H1 (cell line): Measurements from ENCODE around the gene OR6Q1. TPM values are rescaled to one million over a fixed set of nuclear protein-coding genes. Genes with fewer than 3 reads are reported as not detected.

Experiments used
- CEBPB ChIP-seq: IDR thresholded peaks from 2 replicates; pipeline ENCODE4 v1.6.1; 2012; ENCODE audit warnings: low read depth, low read length
- CTBP2 ChIP-seq: IDR thresholded peaks from 2 replicates; pipeline ENCODE4 v1.7.0; 2011; ENCODE audit warnings: borderline replicate concordance, mild to moderate bottlenecking, moderate library complexity, mixed read lengths, low read length; ENCODE audit not compliant: insufficient read depth, insufficient read length
- FOSL1 ChIP-seq: IDR thresholded peaks from 2 replicates; pipeline ENCODE4 v1.6.1; 2011; ENCODE audit warnings: mild to moderate bottlenecking, low read depth, low read length, moderate library complexity; ENCODE audit not compliant: insufficient read depth
- HDAC2 ChIP-seq, 2 experiments: fragments of 300-600 bp in 1 of 2; sonication (generic) in 1 of 2; IDR thresholded peaks; 2 replicates each; pipeline ENCODE4 v1.6.1; 2011 to 2012; ENCODE audit warnings: low read depth in 2 of 2, low read length in 2 of 2, mild to moderate bottlenecking in 2 of 2, moderate library complexity in 2 of 2, borderline replicate concordance in 1 of 2, inconsistent platforms in 1 of 2
- KDM1A ChIP-seq: fragments of 200-600, 300-600 bp; sonication (generic); IDR thresholded peaks from 2 replicates; pipeline ENCODE4 v1.7.1; 2016; ENCODE audit warnings: mild to moderate bottlenecking, low read length, borderline replicate concordance
- RNF2 ChIP-seq: fragments of 200-900, 300-1000 bp; sonication (generic); IDR thresholded peaks from 2 replicates; pipeline ENCODE4 v1.7.1; 2016; ENCODE audit warnings: borderline replicate concordance, low read depth, mild to moderate bottlenecking, antibody characterized with exemption, low read length; ENCODE audit not compliant: poor library complexity, severe bottlenecking; ENCODE audit errors: missing control alignments
- SIX5 ChIP-seq: IDR thresholded peaks from 2 replicates; pipeline ENCODE4 v1.6.1; 2011; ENCODE audit warnings: mild to moderate bottlenecking, low read depth, low read length
- SP1 ChIP-seq: IDR thresholded peaks from 2 replicates; pipeline ENCODE4 v1.6.1; 2011; ENCODE audit warnings: low read depth, low read length
- SUZ12 ChIP-seq: fragments of 200-600 bp; sonication (generic); IDR thresholded peaks from 2 replicates; pipeline ENCODE4 v1.6.1; 2012; ENCODE audit warnings: mild to moderate bottlenecking, inconsistent platforms, low read length, moderate library complexity, mixed read lengths
- TEAD4 ChIP-seq: IDR thresholded peaks from 2 replicates; pipeline ENCODE4 v1.6.1; 2012; ENCODE audit warnings: low read depth, low read length, inconsistent platforms, mixed read lengths
- polyA plus RNA-seq, 7 experiments: library from polyadenylated mRNA; depleted of rRNA in 3 of 7; stranded (reverse) in 5 of 7; unstranded in 2 of 7; fragments of >200 nt in 5 of 7; fragments of 200-250 nt in 2 of 7; gene quantifications; 1 replicate in 5 of 7; 2 replicates in 1 of 7; 4 replicates in 1 of 7; pipeline versions ENCODE4 v1.2.1 to v1.2.3, GENCODE V29; 2011 to 2013; ENCODE audit warnings: missing spikeins in 2 of 7, mixed read lengths in 2 of 7
- total RNA-seq: library from RNA; stranded (reverse); fragmentation: NEBNext Ultra II Directional; extraction: Animal tissue kit (Norgen Biotek cat#: 25700); gene quantifications from 2 replicates; pipeline ENCODE4 v1.2.1, GENCODE V29; 2021
- TF ChIP-seq, protein P1 (sequence below): fragments of 300-600 bp; sonication (generic); IDR thresholded peaks from 2 replicates; pipeline ENCODE4 v1.7.1; 2012; ENCODE audit warnings: low read length, moderate library complexity, mild to moderate bottlenecking, inconsistent platforms; ENCODE audit not compliant: insufficient replicate concordance

Gene OR6Q1
- total and polyA plus RNA-seq, 2 of the 8 experiments (the other 6 are each of a cell fraction or from before 2014, with no cell fraction given): not detected

DNA sequence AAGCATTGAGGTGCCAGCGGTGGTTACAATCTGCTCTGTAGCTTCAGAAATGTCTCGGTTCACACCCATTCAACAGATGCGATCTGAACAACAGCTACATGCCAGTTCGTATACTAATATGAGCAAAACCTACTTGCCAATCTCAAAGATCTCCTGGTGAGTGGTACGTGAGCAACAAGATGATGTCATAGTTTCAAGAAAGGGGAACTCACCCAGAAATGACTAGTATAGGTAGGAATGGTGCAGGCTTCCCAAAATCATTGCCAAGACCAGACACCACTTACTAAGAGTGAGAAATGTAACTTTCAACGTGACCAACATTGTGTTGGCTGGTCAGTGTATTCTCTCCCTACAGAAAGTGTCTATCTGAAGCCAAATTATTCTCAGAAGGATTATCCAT, 31.1 kb downstream of the OR6Q1 start (continued):
- TF ChIP-seq, protein P1, sequence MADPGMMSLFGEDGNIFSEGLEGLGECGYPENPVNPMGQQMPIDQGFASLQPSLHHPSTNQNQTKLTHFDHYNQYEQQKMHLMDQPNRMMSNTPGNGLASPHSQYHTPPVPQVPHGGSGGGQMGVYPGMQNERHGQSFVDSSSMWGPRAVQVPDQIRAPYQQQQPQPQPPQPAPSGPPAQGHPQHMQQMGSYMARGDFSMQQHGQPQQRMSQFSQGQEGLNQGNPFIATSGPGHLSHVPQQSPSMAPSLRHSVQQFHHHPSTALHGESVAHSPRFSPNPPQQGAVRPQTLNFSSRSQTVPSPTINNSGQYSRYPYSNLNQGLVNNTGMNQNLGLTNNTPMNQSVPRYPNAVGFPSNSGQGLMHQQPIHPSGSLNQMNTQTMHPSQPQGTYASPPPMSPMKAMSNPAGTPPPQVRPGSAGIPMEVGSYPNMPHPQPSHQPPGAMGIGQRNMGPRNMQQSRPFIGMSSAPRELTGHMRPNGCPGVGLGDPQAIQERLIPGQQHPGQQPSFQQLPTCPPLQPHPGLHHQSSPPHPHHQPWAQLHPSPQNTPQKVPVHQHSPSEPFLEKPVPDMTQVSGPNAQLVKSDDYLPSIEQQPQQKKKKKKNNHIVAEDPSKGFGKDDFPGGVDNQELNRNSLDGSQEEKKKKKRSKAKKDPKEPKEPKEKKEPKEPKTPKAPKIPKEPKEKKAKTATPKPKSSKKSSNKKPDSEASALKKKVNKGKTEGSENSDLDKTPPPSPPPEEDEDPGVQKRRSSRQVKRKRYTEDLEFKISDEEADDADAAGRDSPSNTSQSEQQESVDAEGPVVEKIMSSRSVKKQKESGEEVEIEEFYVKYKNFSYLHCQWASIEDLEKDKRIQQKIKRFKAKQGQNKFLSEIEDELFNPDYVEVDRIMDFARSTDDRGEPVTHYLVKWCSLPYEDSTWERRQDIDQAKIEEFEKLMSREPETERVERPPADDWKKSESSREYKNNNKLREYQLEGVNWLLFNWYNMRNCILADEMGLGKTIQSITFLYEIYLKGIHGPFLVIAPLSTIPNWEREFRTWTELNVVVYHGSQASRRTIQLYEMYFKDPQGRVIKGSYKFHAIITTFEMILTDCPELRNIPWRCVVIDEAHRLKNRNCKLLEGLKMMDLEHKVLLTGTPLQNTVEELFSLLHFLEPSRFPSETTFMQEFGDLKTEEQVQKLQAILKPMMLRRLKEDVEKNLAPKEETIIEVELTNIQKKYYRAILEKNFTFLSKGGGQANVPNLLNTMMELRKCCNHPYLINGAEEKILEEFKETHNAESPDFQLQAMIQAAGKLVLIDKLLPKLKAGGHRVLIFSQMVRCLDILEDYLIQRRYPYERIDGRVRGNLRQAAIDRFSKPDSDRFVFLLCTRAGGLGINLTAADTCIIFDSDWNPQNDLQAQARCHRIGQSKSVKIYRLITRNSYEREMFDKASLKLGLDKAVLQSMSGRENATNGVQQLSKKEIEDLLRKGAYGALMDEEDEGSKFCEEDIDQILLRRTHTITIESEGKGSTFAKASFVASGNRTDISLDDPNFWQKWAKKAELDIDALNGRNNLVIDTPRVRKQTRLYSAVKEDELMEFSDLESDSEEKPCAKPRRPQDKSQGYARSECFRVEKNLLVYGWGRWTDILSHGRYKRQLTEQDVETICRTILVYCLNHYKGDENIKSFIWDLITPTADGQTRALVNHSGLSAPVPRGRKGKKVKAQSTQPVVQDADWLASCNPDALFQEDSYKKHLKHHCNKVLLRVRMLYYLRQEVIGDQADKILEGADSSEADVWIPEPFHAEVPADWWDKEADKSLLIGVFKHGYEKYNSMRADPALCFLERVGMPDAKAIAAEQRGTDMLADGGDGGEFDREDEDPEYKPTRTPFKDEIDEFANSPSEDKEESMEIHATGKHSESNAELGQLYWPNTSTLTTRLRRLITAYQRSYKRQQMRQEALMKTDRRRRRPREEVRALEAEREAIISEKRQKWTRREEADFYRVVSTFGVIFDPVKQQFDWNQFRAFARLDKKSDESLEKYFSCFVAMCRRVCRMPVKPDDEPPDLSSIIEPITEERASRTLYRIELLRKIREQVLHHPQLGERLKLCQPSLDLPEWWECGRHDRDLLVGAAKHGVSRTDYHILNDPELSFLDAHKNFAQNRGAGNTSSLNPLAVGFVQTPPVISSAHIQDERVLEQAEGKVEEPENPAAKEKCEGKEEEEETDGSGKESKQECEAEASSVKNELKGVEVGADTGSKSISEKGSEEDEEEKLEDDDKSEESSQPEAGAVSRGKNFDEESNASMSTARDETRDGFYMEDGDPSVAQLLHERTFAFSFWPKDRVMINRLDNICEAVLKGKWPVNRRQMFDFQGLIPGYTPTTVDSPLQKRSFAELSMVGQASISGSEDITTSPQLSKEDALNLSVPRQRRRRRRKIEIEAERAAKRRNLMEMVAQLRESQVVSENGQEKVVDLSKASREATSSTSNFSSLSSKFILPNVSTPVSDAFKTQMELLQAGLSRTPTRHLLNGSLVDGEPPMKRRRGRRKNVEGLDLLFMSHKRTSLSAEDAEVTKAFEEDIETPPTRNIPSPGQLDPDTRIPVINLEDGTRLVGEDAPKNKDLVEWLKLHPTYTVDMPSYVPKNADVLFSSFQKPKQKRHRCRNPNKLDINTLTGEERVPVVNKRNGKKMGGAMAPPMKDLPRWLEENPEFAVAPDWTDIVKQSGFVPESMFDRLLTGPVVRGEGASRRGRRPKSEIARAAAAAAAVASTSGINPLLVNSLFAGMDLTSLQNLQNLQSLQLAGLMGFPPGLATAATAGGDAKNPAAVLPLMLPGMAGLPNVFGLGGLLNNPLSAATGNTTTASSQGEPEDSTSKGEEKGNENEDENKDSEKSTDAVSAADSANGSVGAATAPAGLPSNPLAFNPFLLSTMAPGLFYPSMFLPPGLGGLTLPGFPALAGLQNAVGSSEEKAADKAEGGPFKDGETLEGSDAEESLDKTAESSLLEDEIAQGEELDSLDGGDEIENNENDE: no peak
- no peak for TF ChIP-seq RNF2
- TF ChIP-seq SIX5: no peak
- no peak for TF ChIP-seq SUZ12
- no peak for TF ChIP-seq FOSL1
- no peak for TF ChIP-seq KDM1A
- TF ChIP-seq HDAC2 (IDR thresholded peaks at IDR 0.05; ENCODE audit: borderline replicate concordance in 1 of 2, low read depth in 2 of 2, low read length in 2 of 2): no peak
- TF ChIP-seq CTBP2: no peak
- no peak for TF ChIP-seq SP1
- TF ChIP-seq CEBPB: no peak
- TF ChIP-seq TEAD4: no peak
